Measurements from ENCODE around the gene LIPN.

GRCh38 chr10:88828310-88828709 lies 68.5 kb downstream of the LIPN start:
- no peak for TF ChIP-seq CTCF (IDR thresholded peaks at IDR 0.05)
- no peak for TF ChIP-seq POLR2A (IDR thresholded peaks at IDR 0.05)
